ENCODE measurements around the gene MRPS23. TPM values are rescaled to one million over a fixed set of nuclear protein-coding genes. Genes with fewer than 3 reads are reported as not detected.

Gene MRPS23
- total RNA-seq, result 79.6 and 87.0 TPM in 2 replicates

DNA sequence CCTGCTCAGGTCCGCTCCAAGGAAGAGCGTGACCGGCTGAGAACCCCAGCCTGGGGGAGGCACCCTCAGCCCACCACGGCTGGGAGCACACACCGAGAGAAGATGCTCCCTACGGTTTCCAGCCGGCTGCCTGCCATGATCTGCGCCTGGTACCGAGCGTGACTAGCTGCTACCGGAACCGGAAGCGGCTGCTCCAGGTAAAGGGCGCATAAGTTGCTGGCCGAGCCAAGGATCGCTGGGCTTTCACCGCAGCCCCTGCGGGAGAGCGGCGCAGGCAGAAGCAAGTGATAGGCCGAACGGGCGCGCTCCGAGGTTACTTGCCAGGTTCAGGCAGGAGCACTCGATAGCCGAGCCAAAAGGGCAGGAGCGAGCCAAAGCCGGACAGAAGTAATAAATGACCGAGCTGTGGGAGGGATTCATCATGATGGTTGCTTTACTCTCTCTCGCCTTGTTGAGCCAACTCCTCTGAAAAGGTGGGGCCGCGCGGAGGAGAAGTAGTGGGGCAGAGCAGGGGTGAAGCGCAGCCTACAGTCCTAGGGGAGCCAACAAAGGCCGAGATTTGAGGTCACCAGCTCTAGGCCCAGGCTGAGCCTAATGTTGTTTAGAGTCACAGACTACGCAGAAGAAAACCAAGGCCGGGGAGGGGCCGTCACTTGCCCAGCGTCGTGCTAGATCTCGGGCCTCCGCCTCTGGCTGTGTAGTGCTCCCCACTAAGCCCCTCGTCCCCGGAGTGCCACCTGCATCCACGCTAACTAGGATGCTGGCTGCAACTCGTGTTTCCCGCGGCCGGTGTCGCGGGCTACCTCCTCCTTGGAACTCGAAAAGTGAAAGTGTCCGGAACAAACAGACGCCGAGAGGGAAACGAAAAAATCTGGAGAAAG, at the start of gene MRPS23:
TSS of gene MRPS23 (minus strand) at position 171 of the 881 bp plus-strand sequence. CDS start at position 137, 34 bp downstream.
- Mint-ChIP-seq H3K9me3 (no peaks in the 10 kb centered on the region), H3K36me3 (ENCODE audit: low read depth) (peaks cover 18% of the 10 kb centered on the region), H3K27me3 (ENCODE audit: insufficient read depth) (no peaks in the 10 kb centered on the region), H3K4me3 (peak within 1 kb of the TSS; percentile 99), H3K4me1 (ENCODE audit: low read depth) (peaks cover 18% of the 10 kb centered on the region), H3K27ac (peak within 1 kb of the TSS; percentile 99)
- DNase-seq (ENCODE audit: low spot score), result peak; percentile 96
- intact Hi-C loops (cut with micrococcal nuclease), result loop anchor here (1.0 to 5.0 kb wide), 9 partner anchors 138 to 1018 kb away; partner anchors contain the start of genes AKAP1, C17orf67, DGKE and DYNLL2

GRCh38 chr17:57899391-57899790, 49.5 kb upstream of the MRPS23 start:
- Mint-ChIP-seq H3K27ac (no peak overlapping the region), H3K9me3 (no peaks in the 10 kb centered on the region), H3K4me1 (ENCODE audit: low read depth) (peaks cover 17% of the 10 kb centered on the region), H3K27me3 (ENCODE audit: insufficient read depth) (peaks cover 1% of the 10 kb centered on the region), H3K36me3 (ENCODE audit: low read depth) (no peaks in the 10 kb centered on the region), H3K4me3 (no peak overlapping the region)
- intact Hi-C loops (cut with micrococcal nuclease), result loop anchor here (10.0 kb wide), 1 partner anchor 275 kb away; no protein-coding TSS in a partner anchor
- DNase-seq (ENCODE audit: low spot score), result no peak

DNA sequence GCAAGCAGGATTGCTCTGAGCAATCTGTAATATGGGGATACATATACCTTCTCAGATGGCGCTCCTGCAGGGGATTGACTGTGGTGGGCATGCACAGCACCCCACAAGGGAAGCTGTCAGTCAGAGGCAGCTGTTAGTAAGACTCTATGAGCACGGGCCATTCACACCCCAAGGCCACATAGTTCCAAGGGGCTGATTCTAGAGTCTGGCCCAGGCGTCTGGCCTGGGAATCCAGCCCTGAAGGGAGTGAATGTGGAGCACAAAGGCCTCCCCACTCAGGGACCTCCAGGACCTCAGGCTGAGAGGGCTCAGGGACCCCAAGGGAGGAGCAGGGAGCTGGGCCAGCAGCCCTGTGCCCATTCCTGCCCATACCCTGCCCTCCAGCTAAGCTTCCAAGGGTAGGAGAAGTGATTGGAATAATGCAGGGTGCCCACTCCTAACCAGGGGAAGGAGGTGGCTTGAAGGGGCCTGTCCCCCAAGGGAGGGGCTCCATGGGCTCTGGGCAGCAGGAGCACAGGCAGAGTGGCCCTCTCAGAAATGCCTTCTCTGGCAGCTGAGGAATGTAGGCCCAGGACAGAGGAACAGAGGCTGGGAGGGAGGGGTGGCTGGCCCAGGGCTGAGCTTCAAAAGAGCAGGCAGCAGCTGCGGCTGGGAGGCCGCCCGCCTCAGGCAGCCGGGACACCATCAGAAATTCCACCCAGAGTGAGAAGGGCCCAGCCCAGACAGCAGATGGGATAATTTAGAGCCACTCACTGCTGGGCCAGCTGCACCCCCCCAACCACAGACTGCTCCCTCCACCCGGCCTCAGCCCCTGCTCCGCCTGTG, 48.9 kb upstream of the MRPS23 start:
- peaks cover 17% of the 10 kb centered on the region for H3K4me1 Mint-ChIP-seq (ENCODE audit: low read depth)
- H3K4me3 Mint-ChIP-seq, result no peak overlapping the region
- no peaks in the 10 kb centered on the region for H3K36me3 Mint-ChIP-seq (ENCODE audit: low read depth)
- H3K9me3 Mint-ChIP-seq, result no peaks in the 10 kb centered on the region
- no peak overlapping the region for H3K27ac Mint-ChIP-seq
- peaks cover 1% of the 10 kb centered on the region for H3K27me3 Mint-ChIP-seq (ENCODE audit: insufficient read depth)
- intact Hi-C loops (cut with micrococcal nuclease), result loop anchor here (10.0 kb wide), 1 partner anchor 276 kb away; no protein-coding TSS in a partner anchor
- DNase-seq (ENCODE audit: low spot score), result no peak

GRCh38 chr17:57895382-57896060, 45.7 kb upstream of the MRPS23 start:
- no peaks in the 10 kb centered on the region for H3K9me3 Mint-ChIP-seq
- DNase-seq (ENCODE audit: low spot score), result no peak
- intact Hi-C loops (cut with micrococcal nuclease), result loop anchor here (10.0 kb wide), 1 partner anchor 279 kb away; no protein-coding TSS in a partner anchor
- H3K4me1 Mint-ChIP-seq (ENCODE audit: low read depth), result no peaks in the 10 kb centered on the region
- no peaks in the 10 kb centered on the region for H3K36me3 Mint-ChIP-seq (ENCODE audit: low read depth)
- H3K27me3 Mint-ChIP-seq (ENCODE audit: insufficient read depth), result peaks cover 6% of the 10 kb centered on the region
- no peak overlapping the region for H3K4me3 Mint-ChIP-seq
- no peak overlapping the region for H3K27ac Mint-ChIP-seq

DNA sequence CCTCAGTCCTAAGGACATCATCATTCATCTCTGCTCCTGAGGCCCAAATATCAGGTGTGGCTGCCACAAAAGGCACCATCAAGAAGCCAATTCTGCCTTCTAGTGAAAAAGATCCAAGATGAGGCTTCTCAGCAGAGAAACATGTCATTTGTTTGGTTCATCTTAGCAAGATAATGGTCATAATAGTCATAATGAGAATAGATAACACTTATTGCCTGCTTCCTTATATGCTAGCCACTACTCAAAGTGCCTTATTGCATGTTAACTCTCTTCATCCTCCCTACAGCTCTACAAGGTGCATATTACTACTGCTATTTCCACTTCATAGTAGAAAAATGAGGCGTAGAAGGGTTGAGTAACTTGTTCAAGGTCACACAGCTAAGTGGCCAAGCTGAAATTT, 45.0 kb upstream of the MRPS23 start:
- H3K9me3 Mint-ChIP-seq, result no peaks in the 10 kb centered on the region
- no peak overlapping the region for H3K27ac Mint-ChIP-seq
- no peaks in the 10 kb centered on the region for H3K4me1 Mint-ChIP-seq (ENCODE audit: low read depth)
- intact Hi-C loops (cut with micrococcal nuclease), result loop anchor here (10.0 kb wide), 1 partner anchor 280 kb away; no protein-coding TSS in a partner anchor
- H3K4me3 Mint-ChIP-seq, result no peak overlapping the region
- no peak for DNase-seq (ENCODE audit: low spot score)
- no peaks in the 10 kb centered on the region for H3K36me3 Mint-ChIP-seq (ENCODE audit: low read depth)
- H3K27me3 Mint-ChIP-seq (ENCODE audit: insufficient read depth), result peaks cover 6% of the 10 kb centered on the region

DNA sequence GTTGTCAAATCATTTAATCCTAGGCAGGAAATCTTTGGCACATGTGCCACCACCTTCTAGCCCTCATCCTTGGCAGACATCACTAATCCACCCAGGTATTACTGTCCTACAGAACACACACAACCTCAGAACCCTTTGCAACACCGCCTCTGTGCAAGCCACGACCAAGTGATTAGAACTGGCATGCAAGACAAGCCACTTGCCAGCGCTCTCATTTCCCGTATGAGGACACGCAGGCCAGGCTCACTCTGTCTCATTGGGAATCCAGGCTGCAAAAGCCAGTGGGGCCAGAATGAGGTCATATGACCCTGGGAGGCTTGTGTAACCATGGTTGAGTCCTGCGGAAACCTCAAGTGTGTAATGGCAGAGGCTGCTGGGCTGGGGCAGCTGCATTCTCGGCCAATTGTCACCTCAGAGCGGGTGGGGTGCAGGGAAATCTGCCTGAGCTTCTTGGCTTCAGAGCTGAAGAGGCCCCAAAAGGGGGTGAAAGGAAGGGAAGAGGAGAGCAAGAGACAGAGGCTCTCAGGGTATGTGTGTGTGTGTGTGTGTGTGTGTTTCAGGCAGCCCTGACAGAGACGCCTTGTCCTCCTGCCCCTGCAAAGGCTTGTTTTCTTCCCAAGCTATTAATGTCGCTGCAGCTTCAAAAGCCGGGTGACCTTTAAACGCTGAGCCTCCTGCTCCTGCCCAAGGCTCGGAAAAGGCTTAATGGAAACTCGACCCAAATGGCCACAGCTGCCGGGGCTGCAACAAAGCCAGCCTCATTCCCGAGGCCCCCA, 43.2 kb upstream of the MRPS23 start:
- no peak for DNase-seq (ENCODE audit: low spot score)
- Mint-ChIP-seq H3K36me3 (ENCODE audit: low read depth) (no peaks in the 10 kb centered on the region), H3K27me3 (ENCODE audit: insufficient read depth) (peaks cover 12% of the 10 kb centered on the region), H3K4me1 (ENCODE audit: low read depth) (no peaks in the 10 kb centered on the region), H3K9me3 (no peaks in the 10 kb centered on the region), H3K27ac (no peak overlapping the region), H3K4me3 (no peak overlapping the region)
- intact Hi-C loops (cut with micrococcal nuclease), result loop anchor here (1.0 to 10.0 kb wide), 5 partner anchors 95 to 282 kb away; partner anchors contain the start of gene VEZF1

DNA sequence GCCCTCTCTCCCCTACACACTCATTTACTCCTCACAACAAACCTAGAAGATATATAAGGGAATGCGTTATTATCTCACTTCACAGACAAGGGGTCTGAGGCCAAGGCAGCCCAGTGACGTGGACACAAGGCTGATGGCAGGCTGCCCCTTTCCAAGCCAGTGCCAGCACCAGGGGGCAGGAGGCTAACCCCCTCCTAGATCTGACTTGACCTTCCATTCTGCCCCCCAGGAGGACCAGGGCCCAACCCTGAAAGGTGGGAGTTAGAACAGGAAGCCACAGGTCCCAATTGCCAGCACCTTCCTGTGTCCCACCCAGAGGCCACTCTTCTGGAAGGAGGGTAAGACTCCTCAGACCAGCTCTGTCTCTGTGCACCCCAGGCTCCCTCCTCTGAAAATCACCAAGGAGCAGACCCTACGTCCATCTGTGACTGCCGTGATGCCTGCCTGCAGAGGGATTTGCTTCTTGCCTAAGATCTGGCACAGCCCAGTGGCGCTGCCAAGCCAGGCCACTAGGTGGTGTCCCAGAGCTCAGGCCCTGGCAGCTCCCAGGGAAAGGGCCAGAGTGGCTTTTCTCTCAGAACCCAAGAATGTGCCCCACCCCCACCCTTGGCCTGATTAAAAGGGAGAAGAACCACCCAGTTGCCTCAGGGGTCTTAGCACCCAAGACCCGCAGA, 42.4 kb upstream of the MRPS23 start:
- H3K36me3 Mint-ChIP-seq (ENCODE audit: low read depth), result no peaks in the 10 kb centered on the region
- no peak overlapping the region for H3K4me3 Mint-ChIP-seq
- peak; percentile 68 for DNase-seq (ENCODE audit: low spot score)
- H3K4me1 Mint-ChIP-seq (ENCODE audit: low read depth), result no peaks in the 10 kb centered on the region
- peaks cover 12% of the 10 kb centered on the region for H3K27me3 Mint-ChIP-seq (ENCODE audit: insufficient read depth)
- no peaks in the 10 kb centered on the region for H3K9me3 Mint-ChIP-seq
- H3K27ac Mint-ChIP-seq, result no peak overlapping the region
- intact Hi-C loops (cut with micrococcal nuclease), result loop anchor here (1.0 to 10.0 kb wide), 5 partner anchors 96 to 283 kb away; partner anchors contain the start of gene VEZF1

DNA sequence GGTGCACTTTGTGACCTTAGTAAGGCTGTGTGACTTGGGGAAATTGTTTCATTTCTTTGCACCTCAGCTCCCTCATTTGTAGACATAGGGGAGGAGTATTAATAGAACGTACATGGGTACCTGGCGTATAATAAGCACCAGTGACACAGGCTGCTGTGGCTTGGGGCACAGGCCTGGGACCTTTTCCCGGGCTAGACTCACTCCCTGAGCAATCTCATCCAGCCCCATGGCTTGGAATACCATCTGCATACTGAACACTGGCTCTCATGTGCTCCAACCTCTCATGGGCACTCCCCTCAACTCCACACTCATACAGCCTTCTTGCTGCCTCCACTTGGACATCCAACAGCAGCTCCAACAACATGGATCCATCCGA, 41.0 kb upstream of the MRPS23 start:
- Mint-ChIP-seq H3K4me3 (no peak overlapping the region), H3K36me3 (ENCODE audit: low read depth) (no peaks in the 10 kb centered on the region), H3K27me3 (ENCODE audit: insufficient read depth) (peaks cover 14% of the 10 kb centered on the region), H3K9me3 (no peaks in the 10 kb centered on the region), H3K27ac (no peak overlapping the region), H3K4me1 (ENCODE audit: low read depth) (no peaks in the 10 kb centered on the region)
- no peak for DNase-seq (ENCODE audit: low spot score)
- intact Hi-C loops (cut with micrococcal nuclease), result loop anchor here (10.0 kb wide), 1 partner anchor 284 kb away; no protein-coding TSS in a partner anchor

- H3K4me1 Mint-ChIP-seq (ENCODE audit: low read depth), result no peaks in the 10 kb centered on the region
- H3K36me3 Mint-ChIP-seq (ENCODE audit: low read depth), result no peaks in the 10 kb centered on the region
- H3K27ac Mint-ChIP-seq, result no peak overlapping the region
- intact Hi-C loops (cut with micrococcal nuclease), result loop anchor here (10.0 kb wide), 1 partner anchor 285 kb away; no protein-coding TSS in a partner anchor
- H3K9me3 Mint-ChIP-seq, result no peaks in the 10 kb centered on the region
- no peak overlapping the region for H3K4me3 Mint-ChIP-seq
- peaks cover 14% of the 10 kb centered on the region for H3K27me3 Mint-ChIP-seq (ENCODE audit: insufficient read depth)
- no peak for DNase-seq (ENCODE audit: low spot score)
Observed at GRCh38 chr17:57889892-57890856, 40.3 kb upstream of the MRPS23 start.

GRCh38 chr17:57889252-57889651, 39.4 kb upstream of the MRPS23 start:
- no peak overlapping the region for H3K4me3 Mint-ChIP-seq
- DNase-seq (ENCODE audit: low spot score), result no peak
- H3K9me3 Mint-ChIP-seq, result no peaks in the 10 kb centered on the region
- H3K27me3 Mint-ChIP-seq (ENCODE audit: insufficient read depth), result peaks cover 14% of the 10 kb centered on the region
- H3K4me1 Mint-ChIP-seq (ENCODE audit: low read depth), result no peaks in the 10 kb centered on the region
- H3K27ac Mint-ChIP-seq, result no peak overlapping the region
- no peaks in the 10 kb centered on the region for H3K36me3 Mint-ChIP-seq (ENCODE audit: low read depth)
- intact Hi-C loops (cut with micrococcal nuclease), result no loop called here

Data from activated T-helper 1 cell treated with anti-CD3 and anti-CD28 coated beads, Interleukin-12 subunit alpha, Interleukin-12 subunit beta, Interleukin-2, Interleukin-4 antibody, amounts not matched to agents 30 ng/mL and 10 ng/mL and 1 ng/mL, durations not matched to agents 14 hours and 24 hours and 36 hours (primary cell).